Measurements from ENCODE around the gene CAPN5.
A peak's percentile ranks its signal among the peaks of the same experiment; 100 is the strongest.

- TF ChIP-seq, protein P1, sequence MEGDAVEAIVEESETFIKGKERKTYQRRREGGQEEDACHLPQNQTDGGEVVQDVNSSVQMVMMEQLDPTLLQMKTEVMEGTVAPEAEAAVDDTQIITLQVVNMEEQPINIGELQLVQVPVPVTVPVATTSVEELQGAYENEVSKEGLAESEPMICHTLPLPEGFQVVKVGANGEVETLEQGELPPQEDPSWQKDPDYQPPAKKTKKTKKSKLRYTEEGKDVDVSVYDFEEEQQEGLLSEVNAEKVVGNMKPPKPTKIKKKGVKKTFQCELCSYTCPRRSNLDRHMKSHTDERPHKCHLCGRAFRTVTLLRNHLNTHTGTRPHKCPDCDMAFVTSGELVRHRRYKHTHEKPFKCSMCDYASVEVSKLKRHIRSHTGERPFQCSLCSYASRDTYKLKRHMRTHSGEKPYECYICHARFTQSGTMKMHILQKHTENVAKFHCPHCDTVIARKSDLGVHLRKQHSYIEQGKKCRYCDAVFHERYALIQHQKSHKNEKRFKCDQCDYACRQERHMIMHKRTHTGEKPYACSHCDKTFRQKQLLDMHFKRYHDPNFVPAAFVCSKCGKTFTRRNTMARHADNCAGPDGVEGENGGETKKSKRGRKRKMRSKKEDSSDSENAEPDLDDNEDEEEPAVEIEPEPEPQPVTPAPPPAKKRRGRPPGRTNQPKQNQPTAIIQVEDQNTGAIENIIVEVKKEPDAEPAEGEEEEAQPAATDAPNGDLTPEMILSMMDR (IDR thresholded peaks at IDR 0.05; ENCODE audit: low read length): peak; percentile 21; the same call in 1 of the 2 replicates
- no peak for TF ChIP-seq EZH2 (IDR thresholded peaks at IDR 0.05; ENCODE audit: borderline replicate concordance, low read length)
Measured at GRCh38 chr11:77062924-77063323, 3.8 kb upstream of the CAPN5 start.
